GM23338 (cell line): ENCODE measurements around the gene FLRT2.

Experiments
- CREB1 ChIP-seq: fragments of 250-450 bp; sonication (Bioruptor Pico); IDR thresholded peaks from 2 replicates; pipeline ENCODE4 v1.5.0; 2020; ENCODE audit warnings: low read depth, mild to moderate bottlenecking, moderate library complexity
- CTCF ChIP-seq, 2 experiments: fragments of 200-600 bp in 1 of 2; sonication (generic) in 1 of 2; conservative IDR thresholded peaks; 2 replicates each; pipeline versions ENCODE4 v1.5.1 to v1.6.1; 2016 to 2017; ENCODE audit warnings: antibody characterized with exemption in 2 of 2, low read depth in 2 of 2, mild to moderate bottlenecking in 2 of 2, moderate library complexity in 1 of 2
- EZH2 ChIP-seq: fragments of 200-600 bp; sonication (generic); IDR thresholded peaks from one replicate; pipeline ENCODE4 v1.8.0; 2017; ENCODE audit warnings: antibody characterized with exemption, mild to moderate bottlenecking, low read depth; ENCODE audit not compliant: unreplicated experiment
- JUNB ChIP-seq: IDR thresholded peaks from one replicate; pipeline ENCODE4 v1.6.1; 2016; ENCODE audit warnings: antibody characterized with exemption; ENCODE audit not compliant: unreplicated experiment
- POLR2AphosphoS5 ChIP-seq: IDR thresholded peaks from 2 replicates; pipeline ENCODE4 v1.6.1; 2016; ENCODE audit warnings: antibody characterized with exemption, low read depth
- REST ChIP-seq: IDR thresholded peaks from one replicate; pipeline ENCODE4 v1.6.1; 2018; ENCODE audit warnings: antibody characterized with exemption; ENCODE audit not compliant: unreplicated experiment
- ZNF114 ChIP-seq: fragments of 250-450 bp; sonication (Bioruptor Pico); IDR thresholded peaks from 2 replicates; pipeline ENCODE4 v1.5.0; 2020; ENCODE audit warnings: mild to moderate bottlenecking, moderate library complexity

GRCh38 chr14:85530626-85531025, 682 bp downstream of the FLRT2 start:
- TF ChIP-seq EZH2 (peak; percentile 56), JUNB (no peak), ZNF114 (CRISPR knock-in tag) (no peak), CTCF (conservative IDR thresholded peaks at IDR 0.05; ENCODE audit: low read depth in 2 of 2) (no peak), CREB1 (CRISPR knock-in tag) (no peak), POLR2AphosphoS5 (no peak), REST (no peak)
